ENCODE data around the gene PNPLA7. TPM values are rescaled to one million over a fixed set of nuclear protein-coding genes. Genes with fewer than 3 reads are reported as not detected.

The PNPLA7 gene
- polyA plus RNA-seq, 1 of the 3 experiments (the other 2 are of a cell fraction), result 0.99 TPM

DNA sequence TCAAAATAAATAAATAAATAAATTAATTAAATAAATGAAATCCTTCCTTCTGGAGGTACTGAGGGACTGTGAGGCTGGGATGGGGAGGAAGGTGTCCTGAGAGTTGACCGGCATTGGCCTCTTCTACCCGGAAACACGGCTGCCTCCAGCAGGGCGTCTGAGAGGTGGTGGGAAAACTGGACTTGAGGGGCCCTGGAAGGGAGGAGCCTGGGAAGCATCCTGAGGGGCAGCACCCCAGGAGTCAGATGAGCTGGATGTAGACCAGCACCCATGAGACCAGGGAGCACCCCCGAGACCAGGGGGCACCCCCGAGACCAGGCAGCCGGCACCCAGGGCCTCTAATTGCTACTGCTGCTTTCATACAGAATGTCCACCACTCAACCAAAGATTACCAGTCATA lies 82.3 kb downstream of the PNPLA7 start:
- 97% methylated on average over 5 of the region's 7 CpGs for WGBS (ENCODE audit: low lambda C conversion rate)
- no peaks in the 10 kb centered on the region for H3K36me3 ChIP-seq (replicated peaks in 1 of 2; ENCODE audit: control insufficient read depth in 1 of 2, insufficient read depth in 2 of 2, low read length in 1 of 2)
- H3F3A ChIP-seq (replicated peaks; ENCODE audit: insufficient read depth), result no peaks in the 10 kb centered on the region
- DNase-seq, result no peak
- H3K27me3 ChIP-seq (ENCODE audit: insufficient read depth), result no peaks in the 10 kb centered on the region
- no peak overlapping the region for H3K4me2 ChIP-seq
- H2AFZ ChIP-seq (ENCODE audit: low read depth), result no peak overlapping the region
- ChIA-PET CTCF (interaction anchor here (1.6 kb wide), 1 partner anchor 42 kb away, joined by 4 read pairs; no protein-coding TSS in a partner anchor), POLR2A (no interaction called here)
- no peaks in the 10 kb centered on the region; a peak in 1 of 4 replicates for H3K4me1 ChIP-seq (ENCODE audit: control insufficient read depth in 1 of 2, insufficient read depth in 2 of 2, low read depth in 1 of 2, low read length in 1 of 2)
- no peak overlapping the region for H3K4me3 ChIP-seq (ENCODE audit: low read depth in 2 of 2, low read length in 1 of 2)
- H3K9me2 ChIP-seq, result no peaks in the 10 kb centered on the region
- no peaks in the 10 kb centered on the region for H4K20me1 ChIP-seq (ENCODE audit: insufficient read depth)
- TF ChIP-seq TCF12 (IDR thresholded peaks at IDR 0.05) (no peak), MEF2A (IDR thresholded peaks at IDR 0.05; ENCODE audit: borderline replicate concordance, low read depth) (no peak), SMC3 (IDR thresholded peaks at IDR 0.05; ENCODE audit: low read depth, low read length) (no peak), TEAD4 (IDR thresholded peaks at IDR 0.05; ENCODE audit: borderline replicate concordance, insufficient read depth) (no peak), REST (IDR thresholded peaks at IDR 0.05; ENCODE audit: low read depth, low read length) (no peak), YY1 (IDR thresholded peaks at IDR 0.05; ENCODE audit: low read depth) (no peak), RFX5 (IDR thresholded peaks at IDR 0.05; ENCODE audit: low read length) (no peak), GABPA (IDR thresholded peaks at IDR 0.05; ENCODE audit: low read depth) (no peak), JUND (IDR thresholded peaks at IDR 0.05) (no peak), NFIC (IDR thresholded peaks at IDR 0.05; ENCODE audit: borderline replicate concordance) (no peak), RCOR1 (IDR thresholded peaks at IDR 0.05; ENCODE audit: low read length) (no peak), EZH2phosphoT487 (IDR thresholded peaks at IDR 0.05; ENCODE audit: borderline replicate concordance, low read depth) (no peak), SIN3A (IDR thresholded peaks at IDR 0.05; ENCODE audit: borderline replicate concordance, low read depth, low read length) (no peak), CHD2 (IDR thresholded peaks at IDR 0.05; ENCODE audit: low read length, partially characterized antibody) (no peak)
- TF ChIP-seq, protein P1, sequence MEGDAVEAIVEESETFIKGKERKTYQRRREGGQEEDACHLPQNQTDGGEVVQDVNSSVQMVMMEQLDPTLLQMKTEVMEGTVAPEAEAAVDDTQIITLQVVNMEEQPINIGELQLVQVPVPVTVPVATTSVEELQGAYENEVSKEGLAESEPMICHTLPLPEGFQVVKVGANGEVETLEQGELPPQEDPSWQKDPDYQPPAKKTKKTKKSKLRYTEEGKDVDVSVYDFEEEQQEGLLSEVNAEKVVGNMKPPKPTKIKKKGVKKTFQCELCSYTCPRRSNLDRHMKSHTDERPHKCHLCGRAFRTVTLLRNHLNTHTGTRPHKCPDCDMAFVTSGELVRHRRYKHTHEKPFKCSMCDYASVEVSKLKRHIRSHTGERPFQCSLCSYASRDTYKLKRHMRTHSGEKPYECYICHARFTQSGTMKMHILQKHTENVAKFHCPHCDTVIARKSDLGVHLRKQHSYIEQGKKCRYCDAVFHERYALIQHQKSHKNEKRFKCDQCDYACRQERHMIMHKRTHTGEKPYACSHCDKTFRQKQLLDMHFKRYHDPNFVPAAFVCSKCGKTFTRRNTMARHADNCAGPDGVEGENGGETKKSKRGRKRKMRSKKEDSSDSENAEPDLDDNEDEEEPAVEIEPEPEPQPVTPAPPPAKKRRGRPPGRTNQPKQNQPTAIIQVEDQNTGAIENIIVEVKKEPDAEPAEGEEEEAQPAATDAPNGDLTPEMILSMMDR (IDR thresholded peaks at IDR 0.05), result no peak
- TF ChIP-seq, protein P2, sequence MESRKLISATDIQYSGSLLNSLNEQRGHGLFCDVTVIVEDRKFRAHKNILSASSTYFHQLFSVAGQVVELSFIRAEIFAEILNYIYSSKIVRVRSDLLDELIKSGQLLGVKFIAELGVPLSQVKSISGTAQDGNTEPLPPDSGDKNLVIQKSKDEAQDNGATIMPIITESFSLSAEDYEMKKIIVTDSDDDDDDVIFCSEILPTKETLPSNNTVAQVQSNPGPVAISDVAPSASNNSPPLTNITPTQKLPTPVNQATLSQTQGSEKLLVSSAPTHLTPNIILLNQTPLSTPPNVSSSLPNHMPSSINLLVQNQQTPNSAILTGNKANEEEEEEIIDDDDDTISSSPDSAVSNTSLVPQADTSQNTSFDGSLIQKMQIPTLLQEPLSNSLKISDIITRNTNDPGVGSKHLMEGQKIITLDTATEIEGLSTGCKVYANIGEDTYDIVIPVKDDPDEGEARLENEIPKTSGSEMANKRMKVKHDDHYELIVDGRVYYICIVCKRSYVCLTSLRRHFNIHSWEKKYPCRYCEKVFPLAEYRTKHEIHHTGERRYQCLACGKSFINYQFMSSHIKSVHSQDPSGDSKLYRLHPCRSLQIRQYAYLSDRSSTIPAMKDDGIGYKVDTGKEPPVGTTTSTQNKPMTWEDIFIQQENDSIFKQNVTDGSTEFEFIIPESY (IDR thresholded peaks at IDR 0.05; ENCODE audit: borderline replicate concordance, low read depth), result no peak
- TF ChIP-seq, protein P3, sequence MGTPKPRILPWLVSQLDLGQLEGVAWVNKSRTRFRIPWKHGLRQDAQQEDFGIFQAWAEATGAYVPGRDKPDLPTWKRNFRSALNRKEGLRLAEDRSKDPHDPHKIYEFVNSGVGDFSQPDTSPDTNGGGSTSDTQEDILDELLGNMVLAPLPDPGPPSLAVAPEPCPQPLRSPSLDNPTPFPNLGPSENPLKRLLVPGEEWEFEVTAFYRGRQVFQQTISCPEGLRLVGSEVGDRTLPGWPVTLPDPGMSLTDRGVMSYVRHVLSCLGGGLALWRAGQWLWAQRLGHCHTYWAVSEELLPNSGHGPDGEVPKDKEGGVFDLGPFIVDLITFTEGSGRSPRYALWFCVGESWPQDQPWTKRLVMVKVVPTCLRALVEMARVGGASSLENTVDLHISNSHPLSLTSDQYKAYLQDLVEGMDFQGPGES (IDR thresholded peaks at IDR 0.05; ENCODE audit: low read depth, low read length), result no peak
- TF ChIP-seq, protein P4, sequence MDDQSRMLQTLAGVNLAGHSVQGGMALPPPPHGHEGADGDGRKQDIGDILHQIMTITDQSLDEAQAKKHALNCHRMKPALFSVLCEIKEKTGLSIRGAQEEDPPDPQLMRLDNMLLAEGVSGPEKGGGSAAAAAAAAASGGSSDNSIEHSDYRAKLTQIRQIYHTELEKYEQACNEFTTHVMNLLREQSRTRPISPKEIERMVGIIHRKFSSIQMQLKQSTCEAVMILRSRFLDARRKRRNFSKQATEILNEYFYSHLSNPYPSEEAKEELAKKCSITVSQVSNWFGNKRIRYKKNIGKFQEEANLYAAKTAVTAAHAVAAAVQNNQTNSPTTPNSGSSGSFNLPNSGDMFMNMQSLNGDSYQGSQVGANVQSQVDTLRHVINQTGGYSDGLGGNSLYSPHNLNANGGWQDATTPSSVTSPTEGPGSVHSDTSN (IDR thresholded peaks at IDR 0.05), result no peak
- no peak overlapping the region for H3K9ac ChIP-seq
- H3K9me3 ChIP-seq, result no peaks in the 10 kb centered on the region
- H3K79me2 ChIP-seq (ENCODE audit: insufficient read depth), result no peaks in the 10 kb centered on the region
- H3K27ac ChIP-seq (ENCODE audit: low read depth in 2 of 2, low read length in 1 of 2), result no peak overlapping the region

Measured in SK-N-SH (cell line).